Lower leg skin (tissue), 4 donors: ENCODE data around the gene CFAP74. TPM values are rescaled to one million over a fixed set of nuclear protein-coding genes. Genes with fewer than 3 reads are reported as not detected.
"Not testable (repeated sequence)": the region's sequence is repeated elsewhere in the genome, so short reads cannot be mapped to it uniquely, and the experiment has no call there.

Source experiments
- DNase-seq, 2 donors: peaks; one replicate each; pipeline ENCODE4 v3.0.0-alpha.2; 2019; ENCODE audit warnings: low spot score in 2 of 2
- H3K4me3 ChIP-seq: fragments of 200-600 bp; sonication (generic); 2 replicates; pipeline ENCODE4 v1.5.1; 2017; ENCODE audit warnings: mild to moderate bottlenecking, low read depth; ENCODE audit not compliant: poor library complexity, severe bottlenecking
- POLR2A ChIP-seq, 2 donors: fragments of 450-650 bp; IDR thresholded peaks; one replicate each; pipeline ENCODE4 v1.6.1; 2016 to 2017; ENCODE audit warnings: antibody characterized with exemption in 2 of 2, mild to moderate bottlenecking in 1 of 2, moderate library complexity in 1 of 2
- WGBS, 2 donors: methylation state at CpG; one replicate each; pipeline ENCODE4 v1.1.5; 2018; 5-methylcytosine and 5-hydroxymethylcytosine counted together
- intact Hi-C: fragments of 100-400 bp; cut with DNase I; formaldehyde crosslinking; loops from one replicate; pipeline ENCODE4 v1.15.0; 2023; ENCODE audit warnings: low total_unique reads
- total RNA-seq, 4 donors: library from RNA; depleted of rRNA; stranded (reverse); fragments of >200 nt; gene quantifications; one replicate each; pipeline ENCODE4 v1.1.0, GENCODE V29; 2016
- TF ChIP-seq, protein P1 (sequence below), 3 donors: fragments of 450-650 bp; IDR thresholded peaks; one replicate each; pipeline ENCODE4 v1.5.1; 2016; ENCODE audit warnings: antibody characterized with exemption in 3 of 3, mild to moderate bottlenecking in 3 of 3, moderate library complexity in 2 of 3

Gene CFAP74
- total RNA-seq, 4 donors from 2014 or later: 0.10 TPM; not detected in 3

DNA sequence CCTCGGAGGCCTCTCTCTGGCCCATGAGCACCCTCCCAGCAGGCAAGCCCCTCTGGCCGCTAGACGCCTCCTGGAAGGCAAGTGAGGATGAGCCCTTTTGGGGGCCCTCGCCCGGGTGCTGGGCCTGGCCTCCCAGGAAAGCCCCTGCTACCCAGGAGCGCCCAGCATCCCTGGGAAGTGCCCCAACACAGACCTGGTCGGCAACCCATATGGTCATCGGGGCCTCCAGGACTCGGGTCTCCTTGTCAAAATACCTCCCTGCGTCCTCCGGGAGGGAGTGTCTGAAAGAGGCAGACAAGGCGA, 63.5 kb downstream of the CFAP74 start:
- TF ChIP-seq POLR2A (IDR thresholded peaks at IDR 0.05): no peak
- TF ChIP-seq, protein P1, sequence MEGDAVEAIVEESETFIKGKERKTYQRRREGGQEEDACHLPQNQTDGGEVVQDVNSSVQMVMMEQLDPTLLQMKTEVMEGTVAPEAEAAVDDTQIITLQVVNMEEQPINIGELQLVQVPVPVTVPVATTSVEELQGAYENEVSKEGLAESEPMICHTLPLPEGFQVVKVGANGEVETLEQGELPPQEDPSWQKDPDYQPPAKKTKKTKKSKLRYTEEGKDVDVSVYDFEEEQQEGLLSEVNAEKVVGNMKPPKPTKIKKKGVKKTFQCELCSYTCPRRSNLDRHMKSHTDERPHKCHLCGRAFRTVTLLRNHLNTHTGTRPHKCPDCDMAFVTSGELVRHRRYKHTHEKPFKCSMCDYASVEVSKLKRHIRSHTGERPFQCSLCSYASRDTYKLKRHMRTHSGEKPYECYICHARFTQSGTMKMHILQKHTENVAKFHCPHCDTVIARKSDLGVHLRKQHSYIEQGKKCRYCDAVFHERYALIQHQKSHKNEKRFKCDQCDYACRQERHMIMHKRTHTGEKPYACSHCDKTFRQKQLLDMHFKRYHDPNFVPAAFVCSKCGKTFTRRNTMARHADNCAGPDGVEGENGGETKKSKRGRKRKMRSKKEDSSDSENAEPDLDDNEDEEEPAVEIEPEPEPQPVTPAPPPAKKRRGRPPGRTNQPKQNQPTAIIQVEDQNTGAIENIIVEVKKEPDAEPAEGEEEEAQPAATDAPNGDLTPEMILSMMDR (IDR thresholded peaks at IDR 0.05): no peak
- no peak overlapping the region for H3K4me3 ChIP-seq
- intact Hi-C loops: no loop called here
- DNase-seq: no peak
- 87 to 92% methylated on average over 7 to 12 of the region's 12 CpGs for WGBS, 2 donors

DNA sequence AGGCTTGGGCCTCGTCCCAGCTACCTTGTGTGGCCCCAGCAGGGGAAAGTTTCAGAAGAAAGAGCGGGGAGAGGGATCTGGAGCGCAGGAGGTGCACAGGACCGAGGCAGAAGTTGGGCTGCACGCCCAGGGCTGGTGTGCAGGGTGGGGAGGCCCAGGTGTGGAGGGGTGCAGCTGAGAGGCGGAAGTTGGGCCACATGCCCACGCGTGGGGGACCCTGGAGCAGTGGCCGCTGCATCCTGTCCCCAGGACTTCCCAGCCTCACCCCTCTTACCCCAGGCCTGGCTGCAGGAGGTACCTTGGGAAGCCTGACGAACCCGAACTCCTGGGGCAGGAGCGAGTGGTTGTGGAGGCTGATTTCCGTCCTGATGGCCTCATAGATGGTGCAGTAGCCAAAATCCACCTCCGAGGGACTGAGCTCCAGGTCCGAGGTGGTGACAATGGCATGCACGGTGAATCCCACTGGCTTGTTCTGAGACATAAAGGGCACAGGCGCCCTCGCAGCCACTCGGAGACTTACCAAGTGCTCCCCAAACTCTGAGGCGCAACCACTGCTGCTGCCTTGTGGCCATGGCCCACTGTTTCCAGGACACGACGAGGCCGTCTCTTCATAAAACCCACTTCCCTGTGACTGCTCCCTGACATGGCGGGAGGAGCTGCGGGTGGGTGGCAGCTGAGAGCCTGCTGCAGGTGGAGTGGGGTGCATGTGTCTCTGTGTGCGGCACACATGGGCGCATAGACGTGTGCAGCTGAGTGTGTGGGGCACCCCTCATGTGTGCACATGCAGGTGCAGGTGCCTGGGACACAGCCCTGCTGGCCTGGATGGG, 64.1 kb downstream of the CFAP74 start:
- no peak for DNase-seq
- TF ChIP-seq POLR2A (IDR thresholded peaks at IDR 0.05): no peak
- TF ChIP-seq, protein P1 (IDR thresholded peaks at IDR 0.05): no peak
- intact Hi-C loops: no loop called here

DNA sequence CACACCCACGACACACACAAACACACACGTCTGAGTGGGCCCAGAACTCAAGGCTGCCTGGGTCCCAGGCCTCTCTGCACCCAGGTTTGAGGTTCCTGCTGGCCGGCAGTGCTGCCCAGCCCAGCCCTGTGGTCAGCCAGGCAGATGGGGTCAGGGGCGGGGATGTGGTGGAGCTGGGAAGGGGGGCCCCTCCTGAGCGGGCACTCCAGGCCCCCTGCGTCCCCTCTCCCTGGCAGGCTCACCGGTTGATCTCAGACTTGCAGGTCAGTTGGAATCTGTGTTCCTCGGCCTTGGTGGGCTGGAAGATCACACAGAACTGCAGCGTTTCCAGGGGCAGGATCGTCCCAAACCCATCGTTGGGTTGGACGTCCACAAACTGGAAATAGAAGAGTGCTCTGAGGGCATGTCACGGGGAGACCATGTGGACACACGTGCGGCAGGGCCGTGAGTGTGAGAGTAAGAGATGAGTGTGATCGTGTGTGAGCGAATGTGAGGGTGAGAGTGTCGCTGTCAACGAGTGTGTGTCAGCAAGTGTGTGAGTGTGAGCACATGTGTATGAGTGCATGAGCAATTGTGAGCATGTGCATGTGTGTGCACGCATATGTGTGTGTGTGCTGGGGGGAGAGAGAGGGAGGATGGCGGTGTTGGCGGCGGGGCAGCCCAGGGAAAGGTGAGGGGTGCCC, 64.8 kb downstream of the CFAP74 start:
- 82 to 85% methylated on average over 22 to 24 of the region's 24 CpGs for WGBS, 2 donors
- TF ChIP-seq, protein P1 (IDR thresholded peaks at IDR 0.05): no peak
- no peak for TF ChIP-seq POLR2A (IDR thresholded peaks at IDR 0.05)
- intact Hi-C loops: no loop called here

More for the DNA sequence above, 64.1 kb downstream of the CFAP74 start:
- WGBS, 2 donors: 88 to 90% methylated on average over 22 to 26 of the region's 28 CpGs
- no peak overlapping the region for H3K4me3 ChIP-seq

DNA sequence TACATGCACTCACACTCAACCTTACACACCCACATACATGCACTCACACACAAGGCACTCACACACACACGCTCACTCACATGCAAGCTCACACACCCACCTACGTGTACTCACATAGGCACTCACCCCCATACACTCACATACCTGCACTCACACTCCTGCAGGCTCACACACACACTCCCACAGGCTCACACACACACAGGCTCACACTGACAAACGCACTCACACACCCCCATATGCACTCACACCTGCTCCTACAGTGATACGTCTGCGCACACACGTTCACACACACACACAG, 65.4 kb downstream of the CFAP74 start:
- 71 to 77% methylated on average over 6 of the region's 6 CpGs for WGBS, 2 donors
- DNase-seq: no peak
- TF ChIP-seq, protein P1 (IDR thresholded peaks at IDR 0.05): no peak
- TF ChIP-seq POLR2A (IDR thresholded peaks at IDR 0.05): no peak
- H3K4me3 ChIP-seq: no peak overlapping the region
- intact Hi-C loops: no loop called here

More for the DNA sequence above, 64.8 kb downstream of the CFAP74 start:
- DNase-seq: no peak
- no peak overlapping the region for H3K4me3 ChIP-seq

DNA sequence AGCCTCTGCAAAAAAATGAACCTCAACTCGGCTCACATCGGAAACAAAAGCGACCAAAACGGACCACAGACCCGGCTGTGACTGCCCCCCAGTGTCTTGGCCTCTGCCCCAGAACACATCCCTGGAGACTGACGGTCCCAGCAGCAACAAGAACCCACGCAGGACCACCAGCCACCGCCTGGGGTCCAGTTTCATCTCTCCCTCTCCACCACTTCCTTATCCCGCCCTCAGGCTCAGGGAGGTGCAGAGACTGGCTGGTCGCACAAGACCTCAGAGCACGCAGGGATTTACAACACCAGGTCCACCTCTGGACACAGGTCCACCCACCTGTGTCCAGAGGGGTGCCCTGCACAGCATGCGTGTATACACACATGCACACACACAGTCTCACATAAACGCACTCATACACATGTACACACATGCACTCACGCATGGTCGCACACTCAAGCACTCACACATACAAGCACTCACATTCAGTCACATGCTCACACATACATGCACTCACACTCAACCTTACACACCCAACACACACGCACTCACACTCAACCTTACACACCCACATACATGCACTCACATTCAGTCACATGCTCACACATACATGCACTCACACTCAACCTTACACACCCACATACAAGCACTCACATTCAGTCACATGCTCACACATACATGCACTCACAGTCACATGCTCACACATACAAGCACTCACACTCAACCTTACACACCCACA, 65.9 kb downstream of the CFAP74 start:
- no peak overlapping the region for H3K4me3 ChIP-seq
- intact Hi-C loops: no loop called here
- TF ChIP-seq POLR2A (IDR thresholded peaks at IDR 0.05): no peak
- no peak for DNase-seq
- 60 to 74% methylated on average over 10 to 16 of the region's 16 CpGs for WGBS, 2 donors

DNA sequence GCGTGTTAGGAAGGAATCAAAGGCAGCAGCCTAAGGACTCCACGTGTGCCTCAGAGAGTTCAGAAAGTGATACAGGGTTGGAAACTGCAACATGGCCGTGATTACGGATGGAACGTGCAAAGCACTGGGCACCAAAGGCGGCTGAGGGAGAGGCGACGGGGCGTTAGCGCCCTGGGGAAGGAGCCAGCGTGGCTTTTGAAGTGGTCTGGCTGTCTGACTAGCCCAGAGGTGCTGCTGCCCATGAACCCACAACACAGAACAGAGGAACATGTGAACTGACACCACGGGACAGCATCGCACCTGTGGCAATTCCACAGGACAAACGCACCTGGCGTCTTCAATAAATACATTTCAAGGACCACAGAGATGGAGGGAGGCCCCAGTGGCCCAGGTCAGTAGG, 66.5 kb downstream of the CFAP74 start:
- TF ChIP-seq POLR2A (IDR thresholded peaks at IDR 0.05): no peak
- TF ChIP-seq, protein P1 (IDR thresholded peaks at IDR 0.05): no peak
- intact Hi-C loops: no loop called here
- DNase-seq: no peak

DNA sequence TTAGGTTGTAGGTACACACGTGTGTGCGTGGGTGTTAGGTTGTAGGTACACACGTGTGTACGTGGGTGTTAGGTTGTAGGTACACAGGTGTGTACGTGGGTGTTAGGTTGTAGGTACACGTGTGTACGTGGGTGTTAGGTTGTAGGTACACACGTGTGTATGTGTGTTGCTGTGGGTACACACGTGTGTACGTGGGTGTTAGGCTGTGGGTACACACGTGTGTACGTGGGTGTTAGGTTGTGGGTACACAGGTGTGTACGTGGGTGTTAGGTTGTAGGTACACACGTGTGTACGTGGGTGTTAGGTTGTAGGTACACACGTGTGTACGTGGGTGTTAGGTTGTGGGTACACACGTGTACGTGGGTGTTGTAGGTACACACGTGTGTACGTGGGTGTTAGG, 68.7 kb downstream of the CFAP74 start:
- WGBS, 2 donors: 80 to 83% methylated on average over 4 to 5 of the region's 21 CpGs
- H3K4me3 ChIP-seq, intact Hi-C loops, DNase-seq: not testable (repeated sequence)

More for the DNA sequence above, 66.5 kb downstream of the CFAP74 start:
- 63 to 65% methylated on average over 15 of the region's 15 CpGs for WGBS, 2 donors
- no peak overlapping the region for H3K4me3 ChIP-seq
